DOHH2 (cell line): Measurements from ENCODE around the gene ALPG.
"Not testable (repeated sequence)": the region's sequence is repeated elsewhere in the genome, so short reads cannot be mapped to it uniquely, and the experiment has no call there.

Source experiments
- EZH2phosphoT487 ChIP-seq: fragments of 200-600 bp; sonication (generic); IDR thresholded peaks from 2 replicates; pipeline ENCODE4 v1.6.1; 2017; ENCODE audit warnings: borderline replicate concordance, mild to moderate bottlenecking, antibody characterized with exemption, low read length, moderate library complexity, mixed read lengths
- TF ChIP-seq, protein P1 (sequence below): fragments of 200-600 bp; sonication (generic); IDR thresholded peaks from one replicate; pipeline ENCODE4 v1.5.1; 2014; ENCODE audit warnings: antibody characterized with exemption, mild to moderate bottlenecking, low read depth, low read length; ENCODE audit not compliant: poor library complexity, severe bottlenecking

DNA sequence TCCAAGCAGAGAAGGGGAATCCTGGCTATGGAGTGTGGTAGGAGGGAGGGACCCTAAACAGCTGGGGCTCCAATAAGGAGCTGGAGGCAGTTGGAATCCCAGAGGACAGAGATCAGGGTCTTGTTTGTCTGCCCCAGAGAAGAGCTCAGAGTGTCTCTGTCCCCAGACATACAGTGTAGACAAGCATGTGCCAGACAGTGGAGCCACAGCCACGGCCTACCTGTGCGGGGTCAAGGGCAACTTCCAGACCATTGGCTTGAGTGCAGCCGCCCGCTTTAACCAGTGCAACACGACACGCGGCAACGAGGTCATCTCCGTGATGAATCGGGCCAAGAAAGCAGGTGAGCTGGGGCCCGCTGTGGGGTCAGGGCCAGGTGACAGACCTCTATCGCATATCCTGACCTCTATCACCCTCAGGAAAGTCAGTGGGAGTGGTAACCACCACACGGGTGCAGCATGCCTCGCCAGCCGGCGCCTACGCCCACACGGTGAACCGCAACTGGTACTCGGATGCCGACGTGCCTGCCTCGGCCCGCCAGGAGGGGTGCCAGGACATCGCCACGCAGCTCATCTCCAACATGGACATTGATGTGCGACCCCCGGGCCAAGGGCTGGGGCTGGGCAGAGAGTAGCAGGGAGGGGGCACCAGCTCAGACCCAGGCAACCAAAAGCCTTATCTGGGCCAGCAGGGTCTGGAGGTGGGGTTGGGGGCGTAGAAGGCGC is 945 bp downstream of the ALPG start:
- TF ChIP-seq, protein P1, sequence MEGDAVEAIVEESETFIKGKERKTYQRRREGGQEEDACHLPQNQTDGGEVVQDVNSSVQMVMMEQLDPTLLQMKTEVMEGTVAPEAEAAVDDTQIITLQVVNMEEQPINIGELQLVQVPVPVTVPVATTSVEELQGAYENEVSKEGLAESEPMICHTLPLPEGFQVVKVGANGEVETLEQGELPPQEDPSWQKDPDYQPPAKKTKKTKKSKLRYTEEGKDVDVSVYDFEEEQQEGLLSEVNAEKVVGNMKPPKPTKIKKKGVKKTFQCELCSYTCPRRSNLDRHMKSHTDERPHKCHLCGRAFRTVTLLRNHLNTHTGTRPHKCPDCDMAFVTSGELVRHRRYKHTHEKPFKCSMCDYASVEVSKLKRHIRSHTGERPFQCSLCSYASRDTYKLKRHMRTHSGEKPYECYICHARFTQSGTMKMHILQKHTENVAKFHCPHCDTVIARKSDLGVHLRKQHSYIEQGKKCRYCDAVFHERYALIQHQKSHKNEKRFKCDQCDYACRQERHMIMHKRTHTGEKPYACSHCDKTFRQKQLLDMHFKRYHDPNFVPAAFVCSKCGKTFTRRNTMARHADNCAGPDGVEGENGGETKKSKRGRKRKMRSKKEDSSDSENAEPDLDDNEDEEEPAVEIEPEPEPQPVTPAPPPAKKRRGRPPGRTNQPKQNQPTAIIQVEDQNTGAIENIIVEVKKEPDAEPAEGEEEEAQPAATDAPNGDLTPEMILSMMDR, result not testable (repeated sequence)
- TF ChIP-seq EZH2phosphoT487, result not testable (repeated sequence)
